Ishikawa (cell line): ENCODE data around the gene ZEB2.

Experiments
- CEBPB ChIP-seq: IDR thresholded peaks from 2 replicates; pipeline ENCODE4 v1.6.1; 2012
- CREB1 ChIP-seq: IDR thresholded peaks from 2 replicates; pipeline ENCODE4 v1.6.1; 2012; ENCODE audit warnings: low read depth
- EGR1 ChIP-seq: IDR thresholded peaks from 2 replicates; pipeline ENCODE4 v1.6.1; 2012
- EP300 ChIP-seq: IDR thresholded peaks from 2 replicates; pipeline ENCODE4 v1.6.1; 2012; ENCODE audit warnings: borderline replicate concordance
- FOXM1 ChIP-seq: IDR thresholded peaks from 2 replicates; pipeline ENCODE4 v1.6.1; 2012; ENCODE audit warnings: low read depth, borderline replicate concordance
- RAD21 ChIP-seq: IDR thresholded peaks from 2 replicates; pipeline ENCODE4 v1.6.1; 2012; ENCODE audit warnings: low read depth
- TAF1 ChIP-seq: IDR thresholded peaks from 2 replicates; pipeline ENCODE4 v1.6.1; 2012; ENCODE audit warnings: low read depth, mild to moderate bottlenecking
- TCF12 ChIP-seq: IDR thresholded peaks from 2 replicates; pipeline ENCODE4 v1.6.1; 2012; ENCODE audit warnings: low read depth
- TEAD4 ChIP-seq: IDR thresholded peaks from 2 replicates; pipeline ENCODE4 v1.6.1; 2012
- YY1 ChIP-seq: IDR thresholded peaks from 2 replicates; pipeline ENCODE4 v1.6.1; 2012; ENCODE audit warnings: low read depth
- ZBTB7A ChIP-seq: IDR thresholded peaks from 2 replicates; pipeline ENCODE4 v1.6.1; 2012; ENCODE audit warnings: low read depth
- TF ChIP-seq, protein P1 (sequence below): IDR thresholded peaks from 2 replicates; pipeline ENCODE4 v1.6.1; 2012
- TF ChIP-seq, protein P2 (sequence below): IDR thresholded peaks from 2 replicates; pipeline ENCODE4 v1.6.1; 2012
- TF ChIP-seq, protein P3 (sequence below): IDR thresholded peaks from 2 replicates; pipeline ENCODE4 v1.6.1; 2012; ENCODE audit warnings: low read depth, mild to moderate bottlenecking

DNA sequence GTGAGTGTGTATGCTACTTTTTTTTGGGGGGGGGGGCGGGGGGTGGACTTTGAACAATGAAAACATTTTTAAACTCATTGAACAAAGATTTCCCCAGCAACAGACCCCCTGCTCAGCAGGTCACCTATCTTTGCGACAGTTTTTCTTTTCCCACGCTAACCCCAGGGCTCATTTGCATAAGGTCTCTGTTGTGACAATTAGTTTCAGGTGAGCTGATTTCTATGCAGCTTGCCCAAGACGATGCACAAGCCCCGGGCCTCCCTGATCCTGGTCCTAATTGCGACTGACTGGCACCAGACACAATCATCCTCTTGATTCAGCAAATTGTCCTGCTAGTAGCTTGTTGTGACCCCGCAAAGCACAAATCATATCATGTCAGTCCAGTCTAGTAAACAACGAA is 40.3 kb downstream of the ZEB2 start:
- TF ChIP-seq CEBPB (no peak), EP300 (no peak), YY1 (no peak), TAF1 (no peak), RAD21 (no peak), ZBTB7A (no peak), TEAD4 (no peak), FOXM1 (no peak), EGR1 (no peak), CREB1 (no peak), TCF12 (no peak)
- TF ChIP-seq, protein P1, sequence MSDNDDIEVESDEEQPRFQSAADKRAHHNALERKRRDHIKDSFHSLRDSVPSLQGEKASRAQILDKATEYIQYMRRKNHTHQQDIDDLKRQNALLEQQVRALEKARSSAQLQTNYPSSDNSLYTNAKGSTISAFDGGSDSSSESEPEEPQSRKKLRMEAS: no peak
- TF ChIP-seq, protein P2, sequence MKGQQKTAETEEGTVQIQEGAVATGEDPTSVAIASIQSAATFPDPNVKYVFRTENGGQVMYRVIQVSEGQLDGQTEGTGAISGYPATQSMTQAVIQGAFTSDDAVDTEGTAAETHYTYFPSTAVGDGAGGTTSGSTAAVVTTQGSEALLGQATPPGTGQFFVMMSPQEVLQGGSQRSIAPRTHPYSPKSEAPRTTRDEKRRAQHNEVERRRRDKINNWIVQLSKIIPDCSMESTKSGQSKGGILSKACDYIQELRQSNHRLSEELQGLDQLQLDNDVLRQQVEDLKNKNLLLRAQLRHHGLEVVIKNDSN: no peak
- TF ChIP-seq, protein P3, sequence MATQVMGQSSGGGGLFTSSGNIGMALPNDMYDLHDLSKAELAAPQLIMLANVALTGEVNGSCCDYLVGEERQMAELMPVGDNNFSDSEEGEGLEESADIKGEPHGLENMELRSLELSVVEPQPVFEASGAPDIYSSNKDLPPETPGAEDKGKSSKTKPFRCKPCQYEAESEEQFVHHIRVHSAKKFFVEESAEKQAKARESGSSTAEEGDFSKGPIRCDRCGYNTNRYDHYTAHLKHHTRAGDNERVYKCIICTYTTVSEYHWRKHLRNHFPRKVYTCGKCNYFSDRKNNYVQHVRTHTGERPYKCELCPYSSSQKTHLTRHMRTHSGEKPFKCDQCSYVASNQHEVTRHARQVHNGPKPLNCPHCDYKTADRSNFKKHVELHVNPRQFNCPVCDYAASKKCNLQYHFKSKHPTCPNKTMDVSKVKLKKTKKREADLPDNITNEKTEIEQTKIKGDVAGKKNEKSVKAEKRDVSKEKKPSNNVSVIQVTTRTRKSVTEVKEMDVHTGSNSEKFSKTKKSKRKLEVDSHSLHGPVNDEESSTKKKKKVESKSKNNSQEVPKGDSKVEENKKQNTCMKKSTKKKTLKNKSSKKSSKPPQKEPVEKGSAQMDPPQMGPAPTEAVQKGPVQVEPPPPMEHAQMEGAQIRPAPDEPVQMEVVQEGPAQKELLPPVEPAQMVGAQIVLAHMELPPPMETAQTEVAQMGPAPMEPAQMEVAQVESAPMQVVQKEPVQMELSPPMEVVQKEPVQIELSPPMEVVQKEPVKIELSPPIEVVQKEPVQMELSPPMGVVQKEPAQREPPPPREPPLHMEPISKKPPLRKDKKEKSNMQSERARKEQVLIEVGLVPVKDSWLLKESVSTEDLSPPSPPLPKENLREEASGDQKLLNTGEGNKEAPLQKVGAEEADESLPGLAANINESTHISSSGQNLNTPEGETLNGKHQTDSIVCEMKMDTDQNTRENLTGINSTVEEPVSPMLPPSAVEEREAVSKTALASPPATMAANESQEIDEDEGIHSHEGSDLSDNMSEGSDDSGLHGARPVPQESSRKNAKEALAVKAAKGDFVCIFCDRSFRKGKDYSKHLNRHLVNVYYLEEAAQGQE: no peak
